NK-92 treated with Interleukin-12 subunit alpha and Interleukin-12 subunit beta, amount 100 ng/mL, for 24 hours (cell line): ENCODE results near the gene PAPOLA.
"Not testable (repeated sequence)": the region's sequence is repeated elsewhere in the genome, so short reads cannot be mapped to it uniquely, and the experiment has no call there.

Source experiments
- DNase-seq: peaks from one replicate; lab custom pipeline; 2025; lab: John Stamatoyannopoulos, UW

The PAPOLA gene

DNA sequence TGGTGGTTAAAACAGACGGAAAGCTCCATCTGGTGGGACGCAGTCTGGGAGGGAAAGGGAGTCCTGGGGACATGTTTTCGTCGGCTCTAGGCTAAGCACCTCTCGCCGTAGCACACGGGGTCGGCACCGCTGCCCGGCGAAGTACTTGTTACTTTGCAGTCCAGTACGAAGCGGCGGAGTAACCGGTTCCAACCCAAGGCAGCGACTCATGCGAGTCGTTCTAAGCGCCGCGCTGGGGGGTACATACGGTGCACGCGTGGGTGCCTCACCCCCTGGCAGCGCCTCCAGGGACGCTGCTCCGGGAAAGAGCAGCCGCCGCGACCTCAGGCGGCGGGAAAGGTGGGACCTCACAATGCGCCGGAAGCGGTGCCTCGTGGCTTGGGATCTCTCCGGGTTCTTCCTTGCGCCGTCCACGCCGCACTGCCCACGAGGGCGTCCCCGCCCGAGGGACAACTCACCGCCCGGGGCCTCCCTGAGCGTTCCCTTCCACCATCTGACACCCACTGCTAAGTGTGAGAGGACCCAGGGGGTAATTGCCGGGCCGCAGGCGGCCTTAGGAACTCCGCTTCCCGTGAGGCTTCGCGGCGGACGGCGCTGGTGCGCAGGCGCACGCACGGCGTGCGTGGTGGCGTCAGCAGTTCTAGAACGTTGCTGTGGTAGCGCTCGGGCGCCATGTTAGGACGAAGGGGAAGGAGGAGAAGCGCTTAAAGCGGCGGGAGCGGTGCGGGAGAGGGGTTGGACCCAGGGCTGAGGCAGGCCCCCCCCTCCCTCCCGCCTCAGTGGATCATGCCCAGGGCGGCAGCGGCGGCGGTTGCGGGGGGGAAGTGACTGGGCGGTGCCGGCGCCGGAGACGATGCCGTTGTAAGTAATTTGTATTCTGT, at the start of gene PAPOLA:
TSS of gene PAPOLA (plus strand) at position 643 of the 881 bp plus-strand sequence. CDS start at position 854, 211 bp downstream.
- DNase-seq, result peak; percentile 94

- no peak for DNase-seq
Observed at GRCh38 chr14:96452684-96453083, 49.5 kb upstream of the PAPOLA start.

DNA sequence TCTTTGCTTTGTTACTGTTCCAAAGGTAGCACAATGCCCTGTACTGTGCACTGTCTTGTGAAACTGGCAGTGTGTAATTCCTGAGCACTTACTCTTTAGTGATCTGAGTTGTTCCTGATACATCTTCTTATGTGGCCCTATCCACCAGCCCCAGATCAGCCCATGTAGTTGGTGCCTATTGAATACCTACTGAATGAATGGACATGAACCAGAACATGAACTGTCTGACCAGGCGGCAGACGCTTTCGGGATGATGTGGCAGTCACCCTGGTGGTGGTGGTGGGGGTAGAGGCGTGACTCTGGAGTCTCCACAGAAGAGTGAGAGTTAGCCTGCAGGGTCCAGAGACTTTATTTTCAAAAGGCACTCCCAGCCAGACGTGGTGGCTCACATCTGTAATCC, 46.6 kb upstream of the PAPOLA start:
- no peak for DNase-seq

DNA sequence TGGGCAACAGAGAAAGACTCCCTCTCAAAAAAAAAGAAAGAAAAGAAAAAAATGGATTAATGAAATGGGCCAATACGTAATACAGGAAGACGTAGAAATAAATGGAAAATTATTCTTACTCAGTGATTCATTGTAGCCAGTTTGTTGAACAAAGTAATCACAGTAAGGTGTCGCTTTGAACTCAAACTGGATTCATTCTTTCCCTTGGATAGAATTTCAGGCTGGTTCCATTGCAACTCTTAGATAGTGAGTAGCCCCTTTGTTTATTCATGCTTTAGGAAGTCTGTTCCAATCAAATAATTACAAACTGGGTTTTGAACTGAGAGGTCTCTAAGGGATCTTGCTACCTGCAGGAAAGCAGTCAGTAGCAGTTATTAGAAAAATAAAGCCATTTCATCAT, 42.3 kb upstream of the PAPOLA start:
- DNase-seq, result no peak

- DNase-seq, result no peak
Observed at GRCh38 chr14:96461950-96462798, 40.0 kb upstream of the PAPOLA start.

DNA sequence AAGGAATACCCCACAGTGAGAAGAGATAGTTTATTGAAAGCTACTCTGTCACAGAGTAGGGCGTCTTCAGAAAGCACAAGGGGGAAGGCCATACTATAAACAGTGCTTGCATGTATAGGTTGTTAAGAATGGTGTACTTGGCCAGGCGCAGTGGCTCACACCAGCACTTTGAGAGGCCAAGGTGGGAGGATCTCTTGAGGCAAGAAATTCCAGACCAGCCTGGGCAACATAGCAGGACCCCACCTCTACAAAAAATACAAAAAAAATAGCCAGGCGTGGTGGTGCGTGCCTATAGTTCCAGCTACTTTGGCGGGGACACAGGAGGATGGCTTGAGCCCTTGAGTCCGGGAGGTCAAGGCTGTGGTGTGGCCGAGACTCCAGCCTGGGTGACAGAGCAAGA, 38.0 kb upstream of the PAPOLA start:
- DNase-seq, result no peak

DNA sequence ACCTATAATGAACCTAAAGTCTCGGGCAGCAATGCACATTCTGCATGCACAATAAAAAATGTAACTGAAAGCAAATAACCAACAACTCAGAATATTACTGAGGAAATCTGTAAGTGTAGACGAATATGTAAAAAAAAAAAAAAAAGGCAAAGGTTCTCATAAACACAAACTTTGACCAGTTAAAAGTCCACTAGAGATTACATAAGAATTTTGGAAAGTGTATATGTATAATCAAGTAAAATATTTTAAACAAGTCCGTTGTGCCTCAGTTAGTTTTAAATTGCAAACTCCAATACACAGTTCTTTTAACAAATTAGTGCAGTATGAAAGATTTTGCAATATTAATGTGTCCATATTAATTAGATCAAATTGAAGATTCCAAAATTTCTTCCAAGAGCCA, 35.3 kb upstream of the PAPOLA start:
- no peak for DNase-seq

DNA sequence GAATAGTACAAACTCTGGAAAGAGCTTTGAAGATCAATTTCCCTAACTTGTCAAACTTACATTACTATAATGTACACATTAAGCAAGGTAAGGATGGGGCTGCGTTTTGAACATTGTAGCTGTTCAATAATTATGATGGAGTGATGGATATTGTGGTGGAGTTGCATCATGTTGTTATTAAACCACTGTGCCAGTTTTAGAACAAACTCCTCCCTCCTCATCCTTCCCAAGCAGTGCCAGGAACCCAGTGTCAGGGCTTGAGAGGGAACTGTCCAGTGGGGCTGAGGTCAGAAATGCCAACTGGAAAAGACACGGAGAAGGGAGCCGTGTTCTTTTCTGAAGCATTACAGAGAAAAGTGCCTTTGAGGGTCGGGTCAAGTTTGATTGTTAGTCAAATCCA, 31.9 kb upstream of the PAPOLA start:
- no peak for DNase-seq

- DNase-seq, result not testable (repeated sequence)
Observed at GRCh38 chr14:96470967-96471366, 31.2 kb upstream of the PAPOLA start.

- DNase-seq, result no peak
Observed at GRCh38 chr14:96478119-96478518, 24.1 kb upstream of the PAPOLA start.

- DNase-seq, result no peak
Observed at GRCh38 chr14:96479435-96480146, 22.6 kb upstream of the PAPOLA start.

- no peak for DNase-seq
Observed at GRCh38 chr14:96481731-96482314, 20.4 kb upstream of the PAPOLA start.

- no peak for DNase-seq
Observed at GRCh38 chr14:96482986-96483385, 19.2 kb upstream of the PAPOLA start.

GRCh38 chr14:96484399-96484798, 17.8 kb upstream of the PAPOLA start:
- peak; percentile 35 for DNase-seq

DNA sequence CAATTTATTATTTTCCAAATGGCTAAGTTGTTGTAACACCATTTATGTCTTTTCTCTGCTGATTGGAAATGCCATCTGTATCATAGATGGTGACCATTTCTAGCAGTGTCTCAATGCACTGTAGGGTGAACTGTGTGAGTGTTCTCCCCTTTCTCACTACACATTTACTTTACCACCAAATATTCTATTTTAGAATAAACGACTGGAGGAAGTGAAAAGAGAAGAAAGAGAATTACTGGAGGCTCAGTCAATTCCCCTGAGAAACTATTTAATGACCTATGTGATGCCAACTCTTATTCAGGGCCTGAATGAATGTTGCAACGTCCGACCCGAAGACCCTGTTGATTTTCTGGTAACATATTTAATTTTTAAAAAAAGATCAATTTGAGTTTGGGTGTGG, 15.5 kb upstream of the PAPOLA start:
- DNase-seq, result no peak

DNA sequence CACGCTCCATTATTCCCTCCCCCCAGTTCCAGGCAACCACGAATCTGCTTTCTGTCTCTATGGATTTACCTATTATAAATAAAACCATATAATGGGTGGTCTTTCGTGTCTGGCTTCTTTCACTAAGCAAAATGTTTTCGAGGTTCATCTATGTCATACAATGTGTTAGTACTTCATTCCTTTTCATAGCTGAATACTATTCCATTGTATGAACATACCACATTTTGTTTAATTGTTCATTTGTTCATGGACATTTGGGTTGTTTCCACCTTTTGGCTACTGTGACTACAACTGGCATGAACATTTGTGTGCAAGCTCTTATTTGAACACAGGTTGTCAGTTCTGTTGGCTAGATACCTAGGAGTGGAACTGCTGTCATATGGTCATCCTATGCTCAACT, 12.9 kb upstream of the PAPOLA start:
- DNase-seq, result no peak

DNA sequence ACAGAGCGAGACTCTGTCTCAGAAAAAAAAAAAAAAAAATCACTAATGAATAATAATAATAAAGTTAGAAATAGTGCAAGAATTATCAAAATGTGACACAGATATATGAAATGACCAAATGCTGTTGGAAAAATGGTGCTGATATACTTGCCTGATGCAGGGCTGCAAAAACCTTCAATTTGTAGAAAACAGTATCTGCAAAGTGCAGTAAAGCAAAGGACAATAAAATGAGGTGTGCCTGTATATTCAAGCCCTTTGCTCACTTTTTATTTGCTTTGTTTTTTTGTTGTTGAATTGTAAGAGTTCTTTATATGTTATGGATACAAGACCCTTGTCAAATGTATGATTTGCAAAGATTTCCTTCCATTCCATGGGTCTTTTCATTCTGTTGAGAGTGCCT, 9.0 kb upstream of the PAPOLA start:
- no peak for DNase-seq

- DNase-seq, result no peak
Observed at GRCh38 chr14:96494331-96494730, 7.9 kb upstream of the PAPOLA start.

- DNase-seq, result peak; percentile 68
Observed at GRCh38 chr14:96497087-96497486, 5.1 kb upstream of the PAPOLA start.

- DNase-seq, result no peak
Observed at GRCh38 chr14:96497586-96497985, 4.6 kb upstream of the PAPOLA start.

DNA sequence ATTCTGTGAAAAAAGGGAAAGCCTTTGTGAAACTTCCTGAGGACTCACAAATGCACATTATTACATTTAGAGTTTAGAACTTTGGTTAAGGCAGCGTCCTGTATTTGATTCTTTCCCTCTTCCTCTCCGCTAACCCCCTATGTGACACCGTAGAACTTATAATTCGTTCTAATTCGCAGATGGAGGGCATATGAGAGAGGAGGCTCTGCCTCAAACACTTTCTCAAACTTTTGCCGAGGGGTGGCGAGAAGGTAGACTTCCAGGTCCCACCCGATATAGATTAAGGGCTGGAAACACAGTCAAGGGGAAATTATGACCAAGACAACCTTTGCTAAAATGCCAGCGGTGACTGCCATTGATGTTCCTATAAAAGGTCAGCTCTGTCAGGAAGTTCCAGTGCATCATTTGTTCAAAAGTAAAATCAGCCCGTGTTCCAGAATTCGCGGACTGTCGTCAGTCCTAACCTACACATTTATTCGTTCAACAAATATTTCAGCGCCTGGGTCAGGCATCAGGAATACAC, 904 bp upstream of the PAPOLA start:
- no peak for DNase-seq
